GM12864 (cell line): ENCODE data around the gene CSNK2B.

ENCODE experiments used
- DNase-seq: peaks from one replicate; pipeline ENCODE4 v3.0.0-alpha.2; 2011; ENCODE audit warnings: low read depth
- H3K4me3 ChIP-seq: 2 replicates; pipeline ENCODE4 v1.5.1; 2011; ENCODE audit warnings: mild to moderate bottlenecking, low read depth, low read length, control low read depth
- CTCF ChIP-seq: IDR thresholded peaks from 2 replicates; pipeline ENCODE4 v1.5.1; 2011; ENCODE audit warnings: low read depth, mild to moderate bottlenecking, moderate library complexity, low read length, control low read depth, inconsistent platforms; ENCODE audit errors: missing control alignments

Gene CSNK2B

GRCh38 chr6:31657406-31658157 is 8.3 kb upstream of the CSNK2B start:
- no peak for DNase-seq
- TF ChIP-seq CTCF, result no peak

GRCh38 chr6:31658158-31658688 is 7.7 kb upstream of the CSNK2B start:
- DNase-seq, result no peak
- peak overlapping the region; percentile 92 for H3K4me3 ChIP-seq
- TF ChIP-seq CTCF, result no peak

More at GRCh38 chr6:31657406-31658157, 8.3 kb upstream of the CSNK2B start:
- H3K4me3 ChIP-seq, result no peak overlapping the region

GRCh38 chr6:31658983-31659648 is 6.8 kb upstream of the CSNK2B start:
- no peak for TF ChIP-seq CTCF
- H3K4me3 ChIP-seq, result peak overlapping the region; percentile 92
- DNase-seq, result no peak

- no peak for DNase-seq
- no peak for TF ChIP-seq CTCF
Measured at GRCh38 chr6:31659649-31660380, 6.1 kb upstream of the CSNK2B start.

GRCh38 chr6:31660381-31661261 is 5.3 kb upstream of the CSNK2B start, which contains the start of gene C6orf47:
C6orf47 (minus strand) TSS chr6:31660778; CDS start chr6:31659947, 831 bp downstream.
- no peak for DNase-seq
- peak within 1 kb of the TSS; percentile 92 for H3K4me3 ChIP-seq
- no peak for TF ChIP-seq CTCF

More at GRCh38 chr6:31659649-31660380, 6.1 kb upstream of the CSNK2B start:
- H3K4me3 ChIP-seq, result peak overlapping the region; percentile 92
